Endothelial cell of umbilical vein (primary cell): Measurements from ENCODE around the gene PTPN23. TPM values are rescaled to one million over a fixed set of nuclear protein-coding genes. Genes with fewer than 3 reads are reported as not detected.

Source experiments
- BruUV-seq: library from RNA; stranded (reverse); fragments of 400-500 nt; replicated peaks from 2 replicates; lab custom pipeline; 2021; lab: Mats Ljungman, UMichigan
- CTCF ChIA-PET: fragments of 300-600, 350-600 bp; sonication (Branson Sonifier 250); formaldehyde crosslinking; loops from one replicate; lab custom pipeline; 2021; ENCODE audit warnings: antibody characterized with exemption, inconsistent platforms; lab: Charles Lee
- POLR2A ChIA-PET: fragments of 300-600, 350-600 bp; sonication (Branson Sonifier 250); formaldehyde crosslinking; loops from one replicate; lab custom pipeline; 2021; ENCODE audit warnings: antibody characterized with exemption, inconsistent platforms; lab: Charles Lee
- DNase-seq: peaks from one replicate; pipeline ENCODE4 v3.0.0-alpha.2; 2011; ENCODE audit warnings: low read depth, low spot score
- FAIRE-seq: peaks from 2 replicates; lab custom pipeline; 2011; peaks lifted over from hg19 to GRCh38; lab: Jason Lieb, UNC
- H2AFZ ChIP-seq: 2 replicates; pipeline ENCODE4 v1.6.0; 2012; ENCODE audit warnings: low read depth, low read length, control low read depth, inconsistent platforms
- H3K27ac ChIP-seq: 2 replicates; pipeline ENCODE4 v1.5.1; 2011; ENCODE audit warnings: low read depth, mild to moderate bottlenecking, control low read depth, low read length, moderate library complexity; ENCODE audit not compliant: insufficient read depth
- H3K27me3 ChIP-seq, 2 experiments: 2 replicates each; pipeline versions ENCODE4 v1.6.0 to v1.6.1; 2011; ENCODE audit warnings: low read length in 2 of 2, mixed read lengths in 1 of 2; ENCODE audit not compliant: control insufficient read depth in 2 of 2, insufficient read depth in 2 of 2
- H3K36me3 ChIP-seq, 2 experiments: 2 replicates in 1 of 2; 3 replicates in 1 of 2; pipeline ENCODE4 v1.5.1; 2011; ENCODE audit warnings: low read length in 2 of 2, mild to moderate bottlenecking in 1 of 2, moderate library complexity in 1 of 2; ENCODE audit not compliant: control insufficient read depth in 2 of 2, insufficient read depth in 2 of 2; ENCODE audit errors: extremely low read depth in 1 of 2
- H3K4me1 ChIP-seq: 3 replicates; pipeline ENCODE4 v1.5.1; 2011; ENCODE audit warnings: mild to moderate bottlenecking, low read length; ENCODE audit not compliant: control insufficient read depth, insufficient read depth; ENCODE audit errors: extremely low read depth
- H3K4me2 ChIP-seq: 2 replicates; pipeline ENCODE4 v1.6.1; 2011; ENCODE audit warnings: low read length, control low read depth, mixed read lengths; ENCODE audit not compliant: insufficient read depth
- H3K4me3 ChIP-seq, 3 experiments: fragments of 200-600 bp in 1 of 3; sonication (generic), shearing (Covaris generic) in 1 of 3; replicated peaks in 1 of 3; 2 replicates each; pipeline ENCODE4 v1.5.1; 2011 to 2016; ENCODE audit warnings: control low read depth in 3 of 3, low read length in 3 of 3, mild to moderate bottlenecking in 2 of 3, inconsistent platforms in 1 of 3, low read depth in 1 of 3, moderate library complexity in 1 of 3; ENCODE audit not compliant: insufficient read depth in 1 of 3
- H3K79me2 ChIP-seq: 2 replicates; pipeline ENCODE4 v1.6.0; 2012; ENCODE audit warnings: low read length, inconsistent platforms; ENCODE audit not compliant: control insufficient read depth, insufficient read depth
- H3K9ac ChIP-seq: replicated peaks from 2 replicates; pipeline ENCODE3; 2011; ENCODE audit warnings: low read length, control low read depth; ENCODE audit not compliant: insufficient read depth; ENCODE audit errors: extremely low read depth
- H3K9me1 ChIP-seq: replicated peaks from 3 replicates; pipeline ENCODE4 v1.6.0; 2011; ENCODE audit warnings: mild to moderate bottlenecking, low read length; ENCODE audit not compliant: control insufficient read depth, insufficient read depth; ENCODE audit errors: extremely low read depth
- H3K9me3 ChIP-seq: replicated peaks from 2 replicates; pipeline ENCODE4 v1.5.1; 2012; ENCODE audit warnings: low read length, inconsistent platforms; ENCODE audit not compliant: control insufficient read depth, insufficient read depth
- H4K20me1 ChIP-seq: replicated peaks from 2 replicates; pipeline ENCODE3; 2011; ENCODE audit warnings: mild to moderate bottlenecking, low read length; ENCODE audit not compliant: control insufficient read depth, insufficient read depth; ENCODE audit errors: extremely low read depth
- EZH2 ChIP-seq: IDR thresholded peaks from 2 replicates; pipeline ENCODE4 v1.6.1; 2012; ENCODE audit warnings: borderline replicate concordance, low read depth, mild to moderate bottlenecking, moderate library complexity, low read length, inconsistent platforms; ENCODE audit not compliant: severe bottlenecking
- FOS ChIP-seq: IDR thresholded peaks from 2 replicates; pipeline ENCODE4 v1.6.1; 2011; ENCODE audit warnings: mild to moderate bottlenecking, low read length, moderate library complexity, borderline replicate concordance; ENCODE audit not compliant: insufficient read depth
- GATA2 ChIP-seq: IDR thresholded peaks from 2 replicates; pipeline ENCODE4 v1.7.0; 2011; ENCODE audit warnings: low read depth, mild to moderate bottlenecking, moderate library complexity, mixed read lengths, low read length; ENCODE audit not compliant: insufficient read length, insufficient read depth
- JUN ChIP-seq: IDR thresholded peaks from 2 replicates; pipeline ENCODE4 v1.6.1; 2011; ENCODE audit warnings: borderline replicate concordance, low read depth; ENCODE audit not compliant: insufficient read length, insufficient read depth
- MYC ChIP-seq: IDR thresholded peaks from one replicate; pipeline ENCODE4 v1.6.1; 2011; ENCODE audit warnings: mild to moderate bottlenecking, low read depth, low read length
- POLR2A ChIP-seq: IDR thresholded peaks from 2 replicates; pipeline ENCODE4 v1.6.1; 2012; ENCODE audit warnings: low read depth, mild to moderate bottlenecking, control low read depth, low read length
- POLR2AphosphoS5 ChIP-seq: IDR thresholded peaks from 2 replicates; pipeline ENCODE4 v1.6.1; 2012; ENCODE audit warnings: low read depth, mild to moderate bottlenecking, control low read depth, low read length, moderate library complexity; ENCODE audit not compliant: insufficient read depth
- dilution Hi-C: fragments of 300-500 bp; cut with MboI; formaldehyde crosslinking; loops from one replicate; pipeline ENCODE4 v1.15.0; 2019; ENCODE audit warnings: low sequenced_read_pairs; ENCODE audit not compliant: extremely low pct_ligation_motif_present
- intact Hi-C: fragments of 100-400 bp; cut with micrococcal nuclease; formaldehyde crosslinking; loops from one replicate; pipeline ENCODE4 v1.10.0; 2022
- polyA plus RNA-seq, 4 experiments: library from polyadenylated mRNA; depleted of rRNA in 3 of 4; stranded (reverse) in 3 of 4; unstranded in 1 of 4; fragments of >200 nt; gene quantifications; 2 replicates each; pipeline versions ENCODE4 v1.2.1 to v1.2.3, GENCODE V29; 2011 to 2012; ENCODE audit warnings: missing spikeins in 1 of 4
- total RNA-seq: library from RNA; stranded (reverse); gene quantifications from 2 replicates; pipeline ENCODE4 v1.2.3, GENCODE V29; 2021
- TF ChIP-seq, protein P1 (sequence below): IDR thresholded peaks from 2 replicates; pipeline ENCODE4 v1.6.1; 2011; ENCODE audit not compliant: insufficient read depth, insufficient read length

Gene PTPN23
- total and polyA plus RNA-seq, 2 donors (not counting 3 experiments of a cell fraction or from before 2014, with no cell fraction given), result 8.5 to 63.5 TPM

GRCh38 chr3:47420044-47420430, 39.2 kb downstream of the PTPN23 start:
- Histone ChIP-seq H3K9me1 (no peaks in the 10 kb centered on the region), H4K20me1 (no peaks in the 10 kb centered on the region), H2AFZ (no peak overlapping the region), H3K4me3 (no peak overlapping the region), H3K27me3 (no peaks in the 10 kb centered on the region), H3K36me3 (peaks cover 0 to 27% of the 10 kb centered on the region in 2 experiments), H3K9ac (no peak overlapping the region), H3K79me2 (no peaks in the 10 kb centered on the region), H3K27ac (no peak overlapping the region), H3K4me1 (no peaks in the 10 kb centered on the region), H3K9me3 (no peaks in the 10 kb centered on the region), H3K4me2 (no peak overlapping the region)
- CTCF ChIA-PET, result interaction anchor here (0.6 to 1.6 kb wide), 3 partner anchors 41 to 367 kb away, joined by 3 to 4 read pairs (median 3); no protein-coding TSS in a partner anchor
- intact Hi-C loops, result loop anchor here (2.0 kb wide), 1 partner anchor 39 kb away; the partner anchor contains the start of gene PTPN23
- dilution Hi-C loops, result no loop called here
- TF ChIP-seq JUN, result no peak
- TF ChIP-seq MYC, result no peak
- no peak for TF ChIP-seq FOS
- no peak for TF ChIP-seq POLR2AphosphoS5
- TF ChIP-seq, protein P1, sequence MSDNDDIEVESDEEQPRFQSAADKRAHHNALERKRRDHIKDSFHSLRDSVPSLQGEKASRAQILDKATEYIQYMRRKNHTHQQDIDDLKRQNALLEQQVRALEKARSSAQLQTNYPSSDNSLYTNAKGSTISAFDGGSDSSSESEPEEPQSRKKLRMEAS, result no peak
- no peak for TF ChIP-seq EZH2
- no peak for TF ChIP-seq POLR2A
- no peak for TF ChIP-seq GATA2
- FAIRE-seq, result no peak
- BruUV-seq, result no TSS peak
- POLR2A ChIA-PET, result no interaction called here
- DNase-seq, result no peak
